Nephron progenitor cell (in vitro differentiated cells): ENCODE measurements around the gene WWOX.
A peak's percentile ranks its signal among the peaks of the same experiment; 100 is the strongest.

Experiments
- DNase-seq: peaks from one replicate; pipeline ENCODE4 v3.0.0; 2021
- H3K27ac Mint-ChIP-seq: 2 replicates; pipeline ENCODE4 v1.8.0; 2021; ENCODE audit warnings: mild to moderate bottlenecking, moderate library complexity, mixed read lengths
- H3K27me3 Mint-ChIP-seq: 2 replicates; pipeline ENCODE4 v1.8.0; 2021; ENCODE audit warnings: mild to moderate bottlenecking, low read depth, mixed read lengths; ENCODE audit not compliant: poor library complexity
- H3K36me3 Mint-ChIP-seq: 2 replicates; pipeline ENCODE4 v1.8.0; 2021; ENCODE audit warnings: low read depth, mixed read lengths
- H3K4me1 Mint-ChIP-seq: 2 replicates; pipeline ENCODE4 v1.8.0; 2021; ENCODE audit warnings: mixed read lengths
- H3K4me3 Mint-ChIP-seq: 2 replicates; pipeline ENCODE4 v1.8.0; 2021; ENCODE audit warnings: mild to moderate bottlenecking, moderate library complexity, mixed read lengths
- H3K9me3 Mint-ChIP-seq: 2 replicates; pipeline ENCODE4 v1.8.0; 2021; ENCODE audit warnings: mild to moderate bottlenecking, moderate library complexity, mixed read lengths
- CTCF ChIP-seq: fragments of 200-600 bp; sonication (generic); IDR thresholded peaks from 2 replicates; pipeline ENCODE4 v1.5.0; 2021; ENCODE audit warnings: antibody characterized with exemption

WWOX gene

GRCh38 chr16:79053577-79053976, 954.1 kb downstream of the WWOX start:
- TF ChIP-seq CTCF = no peak
- H3K4me1 Mint-ChIP-seq = peaks cover 34% of the 10 kb centered on the region
- H3K36me3 Mint-ChIP-seq = peaks cover 8% of the 10 kb centered on the region
- peaks cover 7% of the 10 kb centered on the region for H3K27me3 Mint-ChIP-seq
- H3K9me3 Mint-ChIP-seq = peaks cover 27% of the 10 kb centered on the region
- H3K4me3 Mint-ChIP-seq = no peak overlapping the region
- DNase-seq = no peak
- H3K27ac Mint-ChIP-seq = no peak overlapping the region

DNA sequence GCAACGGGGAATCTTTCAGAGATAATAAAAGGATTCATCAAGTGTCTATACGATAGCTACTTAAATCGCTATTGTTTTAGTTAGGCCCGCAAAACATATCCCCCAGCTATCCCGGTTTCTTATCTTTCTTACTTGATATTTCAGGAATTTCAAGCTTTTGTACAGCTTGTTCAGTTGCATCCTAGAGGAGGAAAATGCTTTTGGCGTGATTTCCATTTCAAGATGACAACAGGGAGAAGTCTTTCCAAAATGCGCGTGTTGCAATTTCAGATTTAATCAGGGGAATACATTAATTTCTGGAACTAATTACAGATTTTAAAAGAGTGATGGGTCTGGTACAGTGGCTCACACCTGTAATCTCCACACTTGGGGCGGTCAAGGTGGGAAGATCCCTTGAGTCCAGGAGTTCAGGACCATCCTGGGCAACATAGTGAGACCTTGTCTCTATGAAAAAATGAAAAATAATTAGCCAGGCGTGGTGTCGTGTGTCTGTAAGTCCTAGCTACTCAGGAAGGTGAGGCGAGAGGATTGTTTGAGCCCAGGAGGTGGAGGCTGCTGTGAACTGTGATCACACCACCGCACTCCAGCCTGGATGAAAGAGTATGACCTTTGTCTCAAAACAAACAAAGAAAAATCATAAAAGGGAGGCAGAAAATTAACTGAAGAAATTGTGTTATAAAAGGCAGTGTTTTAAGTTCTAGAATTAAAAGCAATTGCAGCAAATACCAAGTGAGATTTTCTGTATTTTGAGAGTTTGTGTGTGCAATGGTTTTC, 954.9 kb downstream of the WWOX start:
- peaks cover 7% of the 10 kb centered on the region for H3K27me3 Mint-ChIP-seq
- no peak overlapping the region for H3K4me3 Mint-ChIP-seq
- peaks cover 27% of the 10 kb centered on the region for H3K4me1 Mint-ChIP-seq
- no peak overlapping the region for H3K27ac Mint-ChIP-seq
- TF ChIP-seq CTCF = no peak
- peaks cover 27% of the 10 kb centered on the region for H3K9me3 Mint-ChIP-seq
- DNase-seq = no peak
- H3K36me3 Mint-ChIP-seq = peaks cover 8% of the 10 kb centered on the region

GRCh38 chr16:79055251-79055970, 956.0 kb downstream of the WWOX start:
- no peak for DNase-seq
- peaks cover 27% of the 10 kb centered on the region for H3K9me3 Mint-ChIP-seq
- peaks cover 8% of the 10 kb centered on the region for H3K36me3 Mint-ChIP-seq
- H3K4me3 Mint-ChIP-seq = no peak overlapping the region
- TF ChIP-seq CTCF = no peak
- H3K4me1 Mint-ChIP-seq = peaks cover 22% of the 10 kb centered on the region
- H3K27ac Mint-ChIP-seq = no peak overlapping the region
- peaks cover 8% of the 10 kb centered on the region for H3K27me3 Mint-ChIP-seq

GRCh38 chr16:79061181-79061580, 961.7 kb downstream of the WWOX start:
- DNase-seq = no peak
- Mint-ChIP-seq H3K27me3 (peaks cover 14% of the 10 kb centered on the region), H3K4me3 (no peak overlapping the region), H3K27ac (peak overlapping the region; percentile 18), H3K4me1 (peaks cover 30% of the 10 kb centered on the region), H3K36me3 (no peaks in the 10 kb centered on the region), H3K9me3 (no peaks in the 10 kb centered on the region)
- no peak for TF ChIP-seq CTCF

GRCh38 chr16:79062336-79062735, 962.9 kb downstream of the WWOX start:
- H3K27me3 Mint-ChIP-seq = peaks cover 17% of the 10 kb centered on the region
- no peaks in the 10 kb centered on the region for H3K36me3 Mint-ChIP-seq
- no peaks in the 10 kb centered on the region for H3K9me3 Mint-ChIP-seq
- H3K4me3 Mint-ChIP-seq = no peak overlapping the region
- DNase-seq = no peak
- H3K27ac Mint-ChIP-seq = no peak overlapping the region
- TF ChIP-seq CTCF = no peak
- peaks cover 29% of the 10 kb centered on the region for H3K4me1 Mint-ChIP-seq
